Ovary (tissue), 3 donors: Measurements from ENCODE around the gene ARHGAP19.

Experiments
- CTCF ChIP-seq, 3 donors: fragments of 450-650 bp in 2 of 3; fragments of 200-600 bp in 1 of 3; IDR thresholded peaks; one replicate each; pipeline versions ENCODE4 v1.5.1 to v1.8.0; 2016 to 2022; ENCODE audit warnings: antibody characterized with exemption in 3 of 3, mild to moderate bottlenecking in 1 of 3
- EP300 ChIP-seq: sonication (generic); formaldehyde crosslinking; IDR thresholded peaks from one replicate; pipeline ENCODE4 v1.6.1; 2017; ENCODE audit warnings: antibody characterized with exemption
- POLR2A ChIP-seq: fragments of 450-650 bp; IDR thresholded peaks from one replicate; pipeline ENCODE4 v1.6.1; 2017; ENCODE audit warnings: antibody characterized with exemption, mild to moderate bottlenecking, moderate library complexity
- donor health status: DM: no; HTN: no; CAD: no.

- no peak for TF ChIP-seq POLR2A
- no peak for TF ChIP-seq CTCF (IDR thresholded peaks at IDR 0.05)
- TF ChIP-seq EP300: no peak
Measured at GRCh38 chr10:97327348-97328294, 35.2 kb upstream of the ARHGAP19 start.
